ENCODE results near the gene KRTAP16-1.

The KRTAP16-1 gene

DNA sequence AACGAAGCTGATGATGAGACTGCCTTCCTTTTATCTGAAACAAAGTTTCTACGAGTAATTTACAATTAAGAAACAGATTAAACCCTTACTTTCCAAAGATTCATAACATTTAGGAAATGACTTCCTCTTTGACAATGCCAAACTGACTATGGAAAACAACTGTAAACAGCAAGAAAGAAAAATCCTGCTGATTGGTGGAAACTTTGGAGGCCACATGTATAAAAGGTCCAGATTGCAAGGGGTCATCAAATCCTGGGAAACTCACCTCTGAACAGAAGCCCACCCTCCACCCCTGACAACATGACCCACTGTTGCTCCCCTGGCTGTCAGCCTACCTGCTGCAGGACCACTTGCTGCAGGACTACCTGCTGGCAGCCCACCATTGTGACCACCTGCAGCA is 44.0 kb downstream of the KRTAP16-1 start, which contains the start of gene KRTAP9-6:
TSS of gene KRTAP9-6 (plus strand) at position 301 of the 400 bp plus-strand sequence. CDS start at position 301, 0 bp downstream.
- no peak within 1 kb of the TSS for H3K27ac ChIP-seq
- TF ChIP-seq, protein P1, sequence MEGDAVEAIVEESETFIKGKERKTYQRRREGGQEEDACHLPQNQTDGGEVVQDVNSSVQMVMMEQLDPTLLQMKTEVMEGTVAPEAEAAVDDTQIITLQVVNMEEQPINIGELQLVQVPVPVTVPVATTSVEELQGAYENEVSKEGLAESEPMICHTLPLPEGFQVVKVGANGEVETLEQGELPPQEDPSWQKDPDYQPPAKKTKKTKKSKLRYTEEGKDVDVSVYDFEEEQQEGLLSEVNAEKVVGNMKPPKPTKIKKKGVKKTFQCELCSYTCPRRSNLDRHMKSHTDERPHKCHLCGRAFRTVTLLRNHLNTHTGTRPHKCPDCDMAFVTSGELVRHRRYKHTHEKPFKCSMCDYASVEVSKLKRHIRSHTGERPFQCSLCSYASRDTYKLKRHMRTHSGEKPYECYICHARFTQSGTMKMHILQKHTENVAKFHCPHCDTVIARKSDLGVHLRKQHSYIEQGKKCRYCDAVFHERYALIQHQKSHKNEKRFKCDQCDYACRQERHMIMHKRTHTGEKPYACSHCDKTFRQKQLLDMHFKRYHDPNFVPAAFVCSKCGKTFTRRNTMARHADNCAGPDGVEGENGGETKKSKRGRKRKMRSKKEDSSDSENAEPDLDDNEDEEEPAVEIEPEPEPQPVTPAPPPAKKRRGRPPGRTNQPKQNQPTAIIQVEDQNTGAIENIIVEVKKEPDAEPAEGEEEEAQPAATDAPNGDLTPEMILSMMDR (conservative IDR thresholded peaks at IDR 0.05): no peak

DNA sequence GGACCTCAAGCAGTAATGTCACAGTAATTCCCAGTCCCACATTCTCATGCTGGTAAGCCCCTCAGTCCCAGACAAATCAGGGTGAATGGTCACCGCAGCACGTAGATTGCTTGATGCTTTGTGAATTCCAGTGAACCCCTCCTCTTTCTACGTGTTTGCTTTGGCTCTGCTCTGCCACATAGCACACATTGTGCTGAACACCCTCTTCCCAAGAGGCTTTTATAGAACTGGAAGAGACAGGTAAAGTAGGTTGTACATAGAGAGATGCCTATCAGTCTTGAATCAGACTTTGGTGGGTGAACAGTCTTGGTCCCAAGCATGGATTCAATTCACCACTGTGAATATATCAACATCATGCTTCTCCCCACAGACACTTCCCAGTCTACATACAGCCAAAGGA is 44.5 kb downstream of the KRTAP16-1 start:
- no peak overlapping the region for H3K27ac ChIP-seq
- TF ChIP-seq, protein P1 (conservative IDR thresholded peaks at IDR 0.05): no peak

DNA sequence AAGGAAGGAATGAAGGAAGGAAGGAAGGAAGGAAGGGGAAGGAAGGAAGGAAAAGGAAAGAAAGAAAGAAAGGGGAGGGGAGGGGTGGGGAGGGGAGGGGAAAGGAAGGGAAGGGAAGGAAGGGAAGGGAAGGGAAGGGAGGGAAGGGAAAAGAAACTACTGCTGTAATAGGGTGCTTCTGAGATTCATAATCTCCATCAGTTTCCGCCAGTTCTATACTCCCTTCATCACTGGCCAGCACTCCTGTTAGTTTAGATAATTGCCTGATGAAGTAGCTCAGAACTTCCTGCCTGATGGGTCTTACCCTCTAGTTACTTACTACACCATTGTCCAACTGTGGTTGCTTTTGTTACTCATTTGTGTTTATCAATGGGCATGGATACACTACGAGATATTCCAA is 45.9 kb downstream of the KRTAP16-1 start:
- H3K27ac ChIP-seq: no peak overlapping the region
- TF ChIP-seq, protein P1 (conservative IDR thresholded peaks at IDR 0.05): no peak

DNA sequence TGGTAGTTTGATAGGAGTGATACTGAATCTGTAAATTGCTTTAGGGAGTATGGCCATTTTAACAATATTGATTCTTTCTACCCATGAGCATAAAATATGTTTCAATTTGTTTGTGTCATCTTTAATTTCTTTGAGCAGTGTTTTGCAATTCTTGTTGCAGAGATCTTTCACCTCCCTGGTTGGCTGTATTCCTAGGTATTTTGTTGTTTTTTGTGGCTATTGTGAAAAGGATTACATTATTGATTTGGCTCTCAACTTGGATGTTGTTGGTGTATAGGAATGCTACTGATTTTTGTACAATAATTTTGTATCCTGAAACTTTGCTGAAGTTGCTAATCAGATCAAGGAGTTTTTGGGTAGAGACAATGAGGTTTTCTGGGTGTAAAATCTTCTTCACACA is 50.7 kb downstream of the KRTAP16-1 start:
- no peak overlapping the region for H3K27ac ChIP-seq
- TF ChIP-seq, protein P1 (conservative IDR thresholded peaks at IDR 0.05): no peak

Data from VCaP (cell line).